ENCODE data around the gene NIP7.

NIP7 gene

DNA sequence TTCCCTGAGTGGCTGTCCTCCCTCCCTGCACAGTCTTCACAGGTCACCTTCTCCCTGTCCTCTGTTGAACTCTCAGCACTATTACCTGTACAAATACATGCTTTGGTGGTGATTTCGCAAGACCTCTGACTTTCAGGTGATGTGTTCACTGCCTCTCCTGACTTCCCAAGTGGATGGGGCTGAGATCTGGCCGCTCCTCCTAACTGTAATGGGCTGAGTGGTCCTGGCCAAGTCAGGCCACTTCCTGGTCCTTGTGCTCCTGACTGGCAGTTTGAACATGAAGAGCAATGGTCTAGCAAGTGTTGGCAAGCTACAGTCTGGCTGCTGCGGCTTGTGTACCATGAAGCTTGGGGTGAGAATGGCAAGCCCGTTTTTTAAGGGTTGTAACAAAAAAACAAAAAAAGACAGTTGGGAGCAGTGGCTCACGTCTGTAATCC, 23.7 kb downstream of the NIP7 start:
- TF ChIP-seq, protein P1, sequence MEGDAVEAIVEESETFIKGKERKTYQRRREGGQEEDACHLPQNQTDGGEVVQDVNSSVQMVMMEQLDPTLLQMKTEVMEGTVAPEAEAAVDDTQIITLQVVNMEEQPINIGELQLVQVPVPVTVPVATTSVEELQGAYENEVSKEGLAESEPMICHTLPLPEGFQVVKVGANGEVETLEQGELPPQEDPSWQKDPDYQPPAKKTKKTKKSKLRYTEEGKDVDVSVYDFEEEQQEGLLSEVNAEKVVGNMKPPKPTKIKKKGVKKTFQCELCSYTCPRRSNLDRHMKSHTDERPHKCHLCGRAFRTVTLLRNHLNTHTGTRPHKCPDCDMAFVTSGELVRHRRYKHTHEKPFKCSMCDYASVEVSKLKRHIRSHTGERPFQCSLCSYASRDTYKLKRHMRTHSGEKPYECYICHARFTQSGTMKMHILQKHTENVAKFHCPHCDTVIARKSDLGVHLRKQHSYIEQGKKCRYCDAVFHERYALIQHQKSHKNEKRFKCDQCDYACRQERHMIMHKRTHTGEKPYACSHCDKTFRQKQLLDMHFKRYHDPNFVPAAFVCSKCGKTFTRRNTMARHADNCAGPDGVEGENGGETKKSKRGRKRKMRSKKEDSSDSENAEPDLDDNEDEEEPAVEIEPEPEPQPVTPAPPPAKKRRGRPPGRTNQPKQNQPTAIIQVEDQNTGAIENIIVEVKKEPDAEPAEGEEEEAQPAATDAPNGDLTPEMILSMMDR (IDR thresholded peaks at IDR 0.05; ENCODE audit: insufficient read depth, low read depth, low read length, missing control alignments), result no peak

DNA sequence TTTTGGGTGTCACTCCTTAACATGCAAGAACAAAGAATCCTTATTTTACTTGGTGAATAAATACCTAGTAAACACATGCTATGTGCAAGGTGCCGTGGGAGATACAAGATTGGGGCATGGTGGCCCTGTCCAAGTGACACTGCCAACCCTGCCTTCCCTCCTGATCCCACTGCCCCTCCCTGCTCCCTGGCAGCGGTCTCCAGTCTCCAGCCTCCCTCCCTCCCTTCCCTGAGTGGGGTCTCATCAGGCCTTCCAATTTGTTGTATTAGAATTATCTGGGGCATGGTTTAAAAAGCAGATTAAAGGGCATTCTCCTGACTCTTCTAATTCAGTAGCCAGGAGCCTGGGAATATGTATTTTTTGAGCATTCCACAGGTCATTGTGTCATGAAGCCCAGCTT, 24.5 kb downstream of the NIP7 start:
- TF ChIP-seq, protein P1 (IDR thresholded peaks at IDR 0.05; ENCODE audit: insufficient read depth, low read depth, low read length, missing control alignments), result no peak
- DNase-seq (ENCODE audit: low read depth), result no peak
- no peak overlapping the region for H3K4me3 ChIP-seq (ENCODE audit: low read length)

More for the DNA sequence above, 23.7 kb downstream of the NIP7 start:
- peak; percentile 66 for DNase-seq (ENCODE audit: low read depth)
- H3K4me3 ChIP-seq (ENCODE audit: low read length), result no peak overlapping the region

DNA sequence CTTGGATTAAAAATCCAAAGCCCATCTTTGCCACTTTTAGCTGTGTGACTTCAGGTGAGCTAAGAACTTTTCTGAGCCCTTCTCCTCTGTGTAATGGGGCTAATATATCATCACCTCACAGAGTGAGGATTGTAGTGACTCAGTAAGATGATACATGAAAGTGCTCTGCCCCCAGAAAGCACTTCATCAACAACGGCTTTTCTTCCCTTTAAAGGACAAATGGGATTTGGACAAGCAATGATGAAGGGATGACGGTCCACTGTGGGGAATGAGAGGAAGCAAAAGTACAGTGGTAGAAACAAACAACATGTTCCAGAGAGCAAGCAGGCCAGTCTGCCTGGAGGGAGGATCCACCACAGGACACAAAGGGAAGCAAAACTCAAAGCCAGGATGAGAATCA, 26.3 kb downstream of the NIP7 start:
- no peak overlapping the region for H3K4me3 ChIP-seq (ENCODE audit: low read length)
- DNase-seq (ENCODE audit: low read depth), result no peak
- TF ChIP-seq, protein P1 (IDR thresholded peaks at IDR 0.05; ENCODE audit: insufficient read depth, low read depth, low read length, missing control alignments), result no peak

DNA sequence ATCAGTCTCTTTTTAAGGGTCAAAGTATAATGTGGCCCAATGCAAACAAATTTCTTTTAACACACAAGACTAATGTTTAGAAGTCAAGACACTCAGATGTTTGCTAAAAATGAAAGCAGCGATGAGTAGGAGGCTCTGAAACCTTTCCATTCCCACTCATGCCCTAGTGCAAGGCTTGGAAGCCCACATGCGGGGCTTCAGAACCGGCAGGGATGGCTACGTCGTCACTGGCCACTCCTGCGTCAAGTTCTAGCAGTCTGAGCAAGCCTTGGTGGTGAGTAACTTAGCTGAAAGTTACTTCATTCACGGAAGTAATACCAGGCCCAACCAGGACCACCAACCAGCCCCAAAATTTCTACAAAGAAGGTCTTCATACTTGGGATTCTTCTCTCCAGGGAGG, 26.9 kb downstream of the NIP7 start:
- no peak for DNase-seq (ENCODE audit: low read depth)
- no peak overlapping the region for H3K4me3 ChIP-seq (ENCODE audit: low read length)
- TF ChIP-seq, protein P1 (IDR thresholded peaks at IDR 0.05; ENCODE audit: insufficient read depth, low read depth, low read length, missing control alignments), result no peak

DNA sequence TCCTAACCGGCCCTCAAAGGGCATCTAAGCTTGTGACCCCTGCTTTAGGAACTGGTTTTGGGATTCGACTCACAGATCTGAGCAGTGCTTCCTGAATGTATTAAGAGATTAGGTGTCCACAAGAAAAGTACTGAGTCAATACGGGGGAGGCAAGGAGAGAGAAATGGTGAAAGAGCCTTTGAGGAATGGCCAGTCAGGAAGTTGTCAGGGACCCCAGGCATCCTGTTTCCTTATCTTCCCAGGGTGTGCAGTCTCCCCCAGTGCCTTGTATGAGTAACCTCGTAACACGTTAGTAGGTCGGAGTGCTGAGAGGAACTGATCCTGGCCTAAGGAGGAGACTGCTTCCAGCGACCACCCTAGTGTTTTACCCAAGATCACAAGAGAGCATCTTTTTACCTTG, 28.4 kb downstream of the NIP7 start:
- no peak overlapping the region for H3K4me3 ChIP-seq (ENCODE audit: low read length)
- DNase-seq (ENCODE audit: low read depth), result no peak
- TF ChIP-seq, protein P1 (IDR thresholded peaks at IDR 0.05; ENCODE audit: insufficient read depth, low read depth, low read length, missing control alignments), result no peak

DNA sequence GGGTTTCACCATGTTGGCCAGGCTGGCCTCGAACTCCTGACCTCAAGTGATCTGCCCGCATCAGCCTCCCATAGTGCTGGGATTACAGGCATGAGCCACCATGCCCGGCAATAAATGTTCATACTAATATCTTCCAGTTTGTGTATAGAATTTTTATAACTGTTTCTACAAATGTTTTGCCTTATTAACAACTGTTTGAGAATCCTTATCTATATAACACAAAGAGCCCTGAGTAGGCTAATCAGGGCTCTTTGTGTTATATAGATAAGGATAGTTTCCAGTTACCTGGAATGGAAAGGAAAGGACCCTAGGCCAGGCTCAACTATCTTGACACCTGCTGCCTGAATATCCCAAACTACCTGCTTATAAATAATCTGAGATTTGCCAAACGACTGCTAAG, 29.3 kb downstream of the NIP7 start:
- TF ChIP-seq, protein P1 (IDR thresholded peaks at IDR 0.05; ENCODE audit: insufficient read depth, low read depth, low read length, missing control alignments), result no peak
- H3K4me3 ChIP-seq (ENCODE audit: low read length), result no peak overlapping the region
- no peak for DNase-seq (ENCODE audit: low read depth)

DNA sequence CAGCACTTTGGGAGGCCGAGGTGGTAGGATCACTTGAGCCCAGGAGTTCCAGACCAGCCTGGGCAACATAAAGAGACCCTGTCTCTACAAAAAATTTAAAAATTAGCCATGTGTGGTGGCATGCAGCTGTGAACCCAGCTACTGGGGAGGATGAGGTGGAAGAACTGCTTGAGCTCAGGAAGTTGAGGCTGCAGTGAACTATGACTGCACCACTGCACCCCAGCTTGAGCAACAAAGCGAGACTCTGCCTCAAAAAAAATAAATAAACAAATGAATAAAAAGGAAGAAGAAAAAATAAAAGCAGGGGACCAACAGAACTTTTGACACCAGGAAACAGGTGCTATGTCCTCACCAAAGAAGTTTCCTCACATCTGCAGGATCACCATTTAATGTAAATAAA, 32.0 kb downstream of the NIP7 start:
- H3K4me3 ChIP-seq (ENCODE audit: low read length), result no peak overlapping the region
- TF ChIP-seq, protein P1 (IDR thresholded peaks at IDR 0.05; ENCODE audit: insufficient read depth, low read depth, low read length, missing control alignments), result no peak
- no peak for DNase-seq (ENCODE audit: low read depth)

Measured in epithelial cell of esophagus (primary cell).